PC-3 (cell line): ENCODE measurements around the gene MAMLD1.

Source experiments
- CTCF ChIP-seq: fragments of 300-600 bp; sonication (generic); conservative IDR thresholded peaks from 2 replicates; pipeline ENCODE4 v1.5.1; 2017; ENCODE audit warnings: antibody characterized with exemption, low read depth, mild to moderate bottlenecking, low read length
- EZH2 ChIP-seq: fragments of 300-600 bp; sonication (generic); IDR thresholded peaks from one replicate; pipeline ENCODE4 v1.6.1; 2017; ENCODE audit warnings: antibody characterized with exemption, mild to moderate bottlenecking, low read length; ENCODE audit not compliant: unreplicated experiment
- EZH2phosphoT487 ChIP-seq: fragments of 300-600 bp; sonication (generic); IDR thresholded peaks from 2 replicates; pipeline ENCODE4 v1.6.1; 2018; ENCODE audit warnings: mild to moderate bottlenecking, antibody characterized with exemption, low read length, borderline replicate concordance

- no peak for TF ChIP-seq CTCF
- TF ChIP-seq EZH2: no peak
- no peak for TF ChIP-seq EZH2phosphoT487
Measured at GRCh38 chrX:150347471-150347870, 15.6 kb upstream of the MAMLD1 start.
